ENCODE measurements around the gene SEMA4G.

DNA sequence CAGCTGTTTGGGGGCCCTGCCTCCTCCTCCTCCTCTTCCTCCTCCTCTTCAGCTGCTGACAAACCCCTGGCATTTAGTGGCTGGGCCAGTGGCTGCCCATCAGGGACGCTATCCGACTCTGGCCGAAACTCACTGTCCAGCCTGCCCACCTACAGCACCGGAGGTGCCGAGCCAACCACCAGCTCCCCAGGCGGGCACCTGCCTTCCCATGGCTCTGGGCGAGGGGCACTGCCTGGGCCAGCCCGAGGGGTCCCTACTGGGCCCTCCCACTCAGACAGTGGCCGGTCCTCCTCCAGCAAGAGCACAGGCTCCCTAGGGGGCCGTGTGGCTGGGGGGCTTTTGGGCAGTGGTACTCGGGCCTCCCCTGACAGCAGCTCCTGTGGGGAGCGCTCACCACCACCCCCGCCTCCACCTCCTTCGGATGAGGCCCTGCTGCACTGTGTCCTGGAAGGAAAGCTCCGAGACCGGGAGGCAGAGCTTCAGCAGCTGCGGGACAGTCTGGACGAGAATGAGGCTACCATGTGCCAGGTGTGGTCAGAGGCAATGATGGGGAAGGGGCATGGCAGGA is 34.4 kb downstream of the SEMA4G start:
- TF ChIP-seq, protein P1, sequence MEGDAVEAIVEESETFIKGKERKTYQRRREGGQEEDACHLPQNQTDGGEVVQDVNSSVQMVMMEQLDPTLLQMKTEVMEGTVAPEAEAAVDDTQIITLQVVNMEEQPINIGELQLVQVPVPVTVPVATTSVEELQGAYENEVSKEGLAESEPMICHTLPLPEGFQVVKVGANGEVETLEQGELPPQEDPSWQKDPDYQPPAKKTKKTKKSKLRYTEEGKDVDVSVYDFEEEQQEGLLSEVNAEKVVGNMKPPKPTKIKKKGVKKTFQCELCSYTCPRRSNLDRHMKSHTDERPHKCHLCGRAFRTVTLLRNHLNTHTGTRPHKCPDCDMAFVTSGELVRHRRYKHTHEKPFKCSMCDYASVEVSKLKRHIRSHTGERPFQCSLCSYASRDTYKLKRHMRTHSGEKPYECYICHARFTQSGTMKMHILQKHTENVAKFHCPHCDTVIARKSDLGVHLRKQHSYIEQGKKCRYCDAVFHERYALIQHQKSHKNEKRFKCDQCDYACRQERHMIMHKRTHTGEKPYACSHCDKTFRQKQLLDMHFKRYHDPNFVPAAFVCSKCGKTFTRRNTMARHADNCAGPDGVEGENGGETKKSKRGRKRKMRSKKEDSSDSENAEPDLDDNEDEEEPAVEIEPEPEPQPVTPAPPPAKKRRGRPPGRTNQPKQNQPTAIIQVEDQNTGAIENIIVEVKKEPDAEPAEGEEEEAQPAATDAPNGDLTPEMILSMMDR (IDR thresholded peaks at IDR 0.05), result no peak
- TF ChIP-seq POLR2A (IDR thresholded peaks at IDR 0.05), result no peak

Data from lower leg skin (tissue), 3 donors.